ENCODE measurements around the gene CELF6.
A peak's percentile ranks its signal among the peaks of the same experiment; 100 is the strongest.

The CELF6 gene

DNA sequence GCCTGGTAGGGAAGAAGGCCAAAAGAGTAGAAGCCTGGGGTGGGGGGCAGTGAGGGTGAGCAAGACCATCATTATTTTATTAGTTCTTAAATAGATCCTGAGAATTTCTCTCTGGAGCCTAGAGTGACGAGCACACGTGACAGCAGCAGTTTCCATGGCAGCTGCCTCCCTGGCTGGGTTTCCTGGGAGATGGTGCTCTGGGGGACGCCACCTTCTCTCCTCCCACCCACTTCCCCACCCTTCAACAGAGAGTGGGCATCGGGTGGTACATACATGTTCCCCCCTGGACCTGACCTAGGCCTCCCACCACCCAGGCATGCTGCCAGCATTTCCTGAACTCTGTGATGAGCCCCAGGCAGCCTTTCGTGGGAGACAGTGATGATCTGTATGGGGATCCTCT is 12.9 kb downstream of the CELF6 start:
- H3K4me3 ChIP-seq (ENCODE audit: low read length), result no peak overlapping the region
- no peak for DNase-seq (ENCODE audit: low read depth)
- TF ChIP-seq, protein P1, sequence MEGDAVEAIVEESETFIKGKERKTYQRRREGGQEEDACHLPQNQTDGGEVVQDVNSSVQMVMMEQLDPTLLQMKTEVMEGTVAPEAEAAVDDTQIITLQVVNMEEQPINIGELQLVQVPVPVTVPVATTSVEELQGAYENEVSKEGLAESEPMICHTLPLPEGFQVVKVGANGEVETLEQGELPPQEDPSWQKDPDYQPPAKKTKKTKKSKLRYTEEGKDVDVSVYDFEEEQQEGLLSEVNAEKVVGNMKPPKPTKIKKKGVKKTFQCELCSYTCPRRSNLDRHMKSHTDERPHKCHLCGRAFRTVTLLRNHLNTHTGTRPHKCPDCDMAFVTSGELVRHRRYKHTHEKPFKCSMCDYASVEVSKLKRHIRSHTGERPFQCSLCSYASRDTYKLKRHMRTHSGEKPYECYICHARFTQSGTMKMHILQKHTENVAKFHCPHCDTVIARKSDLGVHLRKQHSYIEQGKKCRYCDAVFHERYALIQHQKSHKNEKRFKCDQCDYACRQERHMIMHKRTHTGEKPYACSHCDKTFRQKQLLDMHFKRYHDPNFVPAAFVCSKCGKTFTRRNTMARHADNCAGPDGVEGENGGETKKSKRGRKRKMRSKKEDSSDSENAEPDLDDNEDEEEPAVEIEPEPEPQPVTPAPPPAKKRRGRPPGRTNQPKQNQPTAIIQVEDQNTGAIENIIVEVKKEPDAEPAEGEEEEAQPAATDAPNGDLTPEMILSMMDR (IDR thresholded peaks at IDR 0.05; ENCODE audit: insufficient read depth, low read depth, low read length, missing control alignments), result no peak

- peak; percentile 34 for DNase-seq (ENCODE audit: low read depth)
- no peak overlapping the region for H3K4me3 ChIP-seq (ENCODE audit: low read length)
- TF ChIP-seq, protein P1 (IDR thresholded peaks at IDR 0.05; ENCODE audit: insufficient read depth, low read depth, low read length, missing control alignments), result no peak
Observed at GRCh38 chr15:72306211-72306785, 13.7 kb downstream of the CELF6 start.

DNA sequence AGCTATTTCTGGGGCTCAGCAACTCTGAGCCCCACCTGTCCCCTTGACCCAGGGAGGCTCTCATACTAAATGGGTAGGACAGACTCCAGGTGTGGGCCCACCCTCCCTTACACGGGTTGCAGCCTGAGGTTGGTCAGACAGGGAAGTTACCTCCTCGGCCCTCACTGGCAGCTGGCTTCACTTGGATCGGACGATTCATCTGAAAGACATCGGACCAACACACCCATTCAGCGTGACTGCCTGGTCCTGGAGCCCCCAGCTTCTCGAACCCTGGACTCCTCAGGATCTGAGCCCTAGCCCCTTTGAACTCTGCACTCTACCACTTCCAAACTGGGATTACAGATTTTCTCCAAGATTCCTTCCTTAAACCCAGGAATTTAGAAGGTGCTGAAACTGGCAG is 15.4 kb downstream of the CELF6 start:
- DNase-seq (ENCODE audit: low read depth), result no peak
- TF ChIP-seq, protein P1 (IDR thresholded peaks at IDR 0.05; ENCODE audit: insufficient read depth, low read depth, low read length, missing control alignments), result no peak
- H3K4me3 ChIP-seq (ENCODE audit: low read length), result no peak overlapping the region

GRCh38 chr15:72302955-72303354 is 17.0 kb downstream of the CELF6 start:
- TF ChIP-seq, protein P1 (IDR thresholded peaks at IDR 0.05; ENCODE audit: insufficient read depth, low read depth, low read length, missing control alignments), result no peak
- peak; percentile 30 for DNase-seq (ENCODE audit: low read depth)

DNA sequence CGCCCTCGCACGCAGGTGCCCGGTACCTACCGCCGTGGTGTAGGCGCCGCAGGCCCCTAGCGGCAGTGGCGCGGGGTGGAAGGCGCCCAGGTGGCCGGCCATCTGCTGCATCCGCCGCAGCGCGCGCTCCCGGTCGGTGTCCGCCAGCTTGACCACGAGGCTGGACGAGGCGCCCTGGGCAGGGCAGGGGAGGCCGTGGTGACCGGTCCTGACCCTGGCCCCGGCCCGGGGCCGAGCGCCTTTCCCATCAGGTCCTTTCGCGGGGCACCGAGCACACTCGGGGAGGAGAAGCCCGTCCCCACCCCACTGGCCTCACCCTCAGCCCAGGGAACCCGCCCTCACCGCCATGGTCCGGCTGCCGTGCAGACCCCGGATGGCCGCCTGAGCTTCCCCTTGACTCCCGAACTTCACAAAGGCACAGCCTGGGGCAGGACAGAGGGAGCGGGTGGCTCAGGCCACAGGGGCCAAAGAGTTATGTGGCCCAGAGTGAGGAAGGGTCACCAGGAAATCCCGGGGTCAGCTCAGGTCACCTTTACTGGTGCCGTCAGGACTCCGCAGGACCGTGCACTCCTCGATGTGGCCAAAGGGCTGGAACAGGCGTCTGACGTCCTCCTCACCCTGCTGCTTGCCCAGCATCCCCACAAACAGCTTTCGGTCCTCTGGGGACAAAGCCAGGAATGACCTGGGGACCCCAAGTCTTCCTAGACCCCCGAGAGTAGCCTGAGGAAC is 30.2 kb downstream of the CELF6 start:
- TF ChIP-seq, protein P1 (IDR thresholded peaks at IDR 0.05; ENCODE audit: insufficient read depth, low read depth, low read length, missing control alignments), result no peak
- no peak for DNase-seq (ENCODE audit: low read depth)
- H3K4me3 ChIP-seq (ENCODE audit: low read length), result no peak overlapping the region

More at GRCh38 chr15:72302955-72303354, 17.0 kb downstream of the CELF6 start:
- no peak overlapping the region for H3K4me3 ChIP-seq (ENCODE audit: low read length)

- no peak for DNase-seq (ENCODE audit: low read depth)
- TF ChIP-seq, protein P1 (IDR thresholded peaks at IDR 0.05; ENCODE audit: insufficient read depth, low read depth, low read length, missing control alignments), result no peak
- no peak overlapping the region for H3K4me3 ChIP-seq (ENCODE audit: low read length)
Observed at GRCh38 chr15:72288796-72289596, 31.0 kb downstream of the CELF6 start.
